Measurements from ENCODE around the gene PMPCA. TPM values are rescaled to one million over a fixed set of nuclear protein-coding genes. Genes with fewer than 3 reads are reported as not detected.

The PMPCA gene
- total RNA-seq, 2 experiments from 2014 or later = 69.2 to 73.7 TPM

DNA sequence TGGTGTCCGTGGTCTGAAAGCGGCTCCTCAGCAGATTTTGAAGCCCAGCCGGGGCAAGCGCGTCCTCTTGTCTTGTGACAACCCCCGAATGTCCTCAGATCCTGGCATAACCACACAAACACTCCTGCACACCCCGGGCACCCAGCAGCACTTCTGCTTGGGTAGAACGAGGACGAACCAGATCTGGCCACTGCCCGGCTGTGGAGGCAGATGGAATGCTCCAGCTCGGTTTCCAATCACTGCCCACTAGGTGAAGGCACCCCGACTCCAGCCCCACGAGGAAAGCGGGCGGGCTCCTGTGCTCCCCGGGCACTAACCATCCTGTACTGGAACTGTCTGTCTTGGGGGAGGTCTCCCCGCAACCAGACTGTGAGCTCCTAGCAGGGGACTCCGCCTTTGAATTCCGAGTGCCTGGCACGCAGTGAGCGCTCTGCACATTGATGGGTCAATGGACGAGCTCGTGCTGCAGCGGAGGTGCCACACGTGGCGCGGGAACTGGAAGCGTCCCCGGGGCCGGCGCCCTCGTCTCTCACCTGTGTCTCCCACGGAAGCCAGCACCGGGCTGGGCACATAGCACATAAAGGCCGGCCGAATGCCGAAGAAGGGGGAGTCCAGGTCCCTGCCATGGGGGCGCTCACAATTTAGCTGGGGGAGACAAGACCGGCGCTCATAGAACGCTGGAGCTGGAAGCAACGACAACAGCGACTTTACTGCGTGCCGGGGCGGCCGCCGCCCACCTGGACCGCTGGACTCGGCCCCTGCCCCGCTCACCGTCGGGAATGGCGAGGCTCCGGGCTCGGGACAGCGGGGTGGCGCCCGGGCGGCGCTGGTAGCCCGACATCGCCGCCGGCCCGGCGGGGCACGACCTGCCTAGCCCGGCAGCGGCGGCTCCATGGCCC is 652 bp upstream of the PMPCA start:
- peaks cover 64% of the 10 kb centered on the region for H3K36me3 Mint-ChIP-seq (ENCODE audit: low read depth)
- no peaks in the 10 kb centered on the region for H3K27me3 Mint-ChIP-seq (ENCODE audit: low read depth)
- H3K4me3 Mint-ChIP-seq = peak overlapping the region; percentile 88
- CTCF ChIA-PET = interaction anchor here (0.6 to 2.1 kb wide), 5 partner anchors 9 to 493 kb away, joined by 3 to 8 read pairs (median 4); partner anchors contain the start of gene INPP5E
- DNase-seq = peak; percentile 51
- H3K27ac Mint-ChIP-seq = peak overlapping the region; percentile 95
- intact Hi-C loops (cut with micrococcal nuclease) = loop anchor here (1.0 to 5.0 kb wide), 2 partner anchors 10 to 832 kb away; partner anchors contain the start of genes SNAPC4 and TUBB4B
- no peaks in the 10 kb centered on the region for H3K9me3 Mint-ChIP-seq
- H3K4me1 Mint-ChIP-seq (ENCODE audit: low read depth) = peaks cover 64% of the 10 kb centered on the region

DNA sequence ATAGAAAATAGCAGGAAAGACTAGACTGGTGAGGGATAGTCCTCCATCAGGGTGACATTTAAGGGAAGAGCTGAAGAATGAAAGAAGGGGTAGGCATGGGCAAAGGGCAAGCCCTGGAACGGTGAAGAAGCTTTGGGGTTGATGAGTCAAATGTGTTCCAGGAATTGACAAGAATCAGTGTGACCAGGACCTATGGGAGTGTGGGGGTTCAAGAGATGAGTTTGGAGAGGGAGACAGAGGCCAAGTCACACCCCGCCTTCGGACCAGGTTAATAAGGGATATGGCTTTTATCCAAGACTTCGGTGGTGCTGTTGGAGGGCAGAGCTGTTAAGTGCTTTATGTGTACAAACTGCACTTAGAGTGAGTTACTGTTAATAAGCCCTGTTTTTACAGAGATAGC is 920 bp downstream of the PMPCA start:
- peaks cover 54% of the 10 kb centered on the region for H3K4me1 Mint-ChIP-seq (ENCODE audit: low read depth)
- CTCF ChIA-PET = interaction anchor here (0.9 kb wide), 2 partner anchors 11 to 29 kb away, joined by 3 read pairs; no protein-coding TSS in a partner anchor
- H3K4me3 Mint-ChIP-seq = peak overlapping the region; percentile 90
- intact Hi-C loops (cut with micrococcal nuclease) = loop anchor here (5.0 kb wide), 1 partner anchor 831 kb away; the partner anchor contains the start of gene TUBB4B
- DNase-seq = no peak
- no peaks in the 10 kb centered on the region for H3K27me3 Mint-ChIP-seq (ENCODE audit: low read depth)
- H3K36me3 Mint-ChIP-seq (ENCODE audit: low read depth) = peaks cover 53% of the 10 kb centered on the region
- H3K27ac Mint-ChIP-seq = peak overlapping the region; percentile 88
- no peaks in the 10 kb centered on the region for H3K9me3 Mint-ChIP-seq

GRCh38 chr9:136412962-136413361 is 2.5 kb downstream of the PMPCA start:
- intact Hi-C loops (cut with micrococcal nuclease) = loop anchor here (5.0 kb wide), 1 partner anchor 829 kb away; the partner anchor contains the start of gene TUBB4B
- Mint-ChIP-seq H3K36me3 (ENCODE audit: low read depth) (peaks cover 50% of the 10 kb centered on the region), H3K9me3 (no peaks in the 10 kb centered on the region), H3K27ac (no peak overlapping the region), H3K4me1 (ENCODE audit: low read depth) (peaks cover 40% of the 10 kb centered on the region), H3K27me3 (ENCODE audit: low read depth) (no peaks in the 10 kb centered on the region), H3K4me3 (no peak overlapping the region)
- CTCF ChIA-PET = no interaction called here
- DNase-seq = no peak

DNA sequence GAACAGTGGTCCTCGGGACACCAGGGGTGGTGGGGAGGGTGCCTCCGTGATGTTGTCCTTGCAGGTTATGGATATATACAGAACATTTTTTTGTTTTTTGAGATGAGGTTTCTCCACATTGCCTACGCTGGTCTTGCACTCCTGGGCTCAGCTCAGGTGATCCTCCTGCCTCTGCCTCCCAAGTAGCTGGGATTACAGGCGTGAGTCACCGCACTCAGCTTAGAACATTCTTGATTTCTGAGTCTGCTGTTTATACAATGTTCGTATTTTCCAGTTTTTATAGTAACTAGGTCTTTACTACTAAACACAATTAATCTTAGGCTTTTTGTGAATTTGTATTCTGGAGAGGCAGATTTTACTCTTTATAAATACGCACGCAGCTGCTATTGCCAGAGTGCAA is 6.0 kb downstream of the PMPCA start:
- DNase-seq = no peak
- H3K27ac Mint-ChIP-seq = no peak overlapping the region
- H3K4me3 Mint-ChIP-seq = no peak overlapping the region
- H3K4me1 Mint-ChIP-seq (ENCODE audit: low read depth) = peaks cover 15% of the 10 kb centered on the region
- no peaks in the 10 kb centered on the region for H3K27me3 Mint-ChIP-seq (ENCODE audit: low read depth)
- peaks cover 41% of the 10 kb centered on the region for H3K36me3 Mint-ChIP-seq (ENCODE audit: low read depth)
- CTCF ChIA-PET = no interaction called here
- intact Hi-C loops (cut with micrococcal nuclease) = no loop called here
- H3K9me3 Mint-ChIP-seq = no peaks in the 10 kb centered on the region

GRCh38 chr9:136416914-136417313 is 6.5 kb downstream of the PMPCA start:
- intact Hi-C loops (cut with micrococcal nuclease) = no loop called here
- no peak for DNase-seq
- no peaks in the 10 kb centered on the region for H3K27me3 Mint-ChIP-seq (ENCODE audit: low read depth)
- peaks cover 39% of the 10 kb centered on the region for H3K36me3 Mint-ChIP-seq (ENCODE audit: low read depth)
- H3K9me3 Mint-ChIP-seq = no peaks in the 10 kb centered on the region
- no peak overlapping the region for H3K4me3 Mint-ChIP-seq
- CTCF ChIA-PET = no interaction called here
- H3K4me1 Mint-ChIP-seq (ENCODE audit: low read depth) = peaks cover 10% of the 10 kb centered on the region
- H3K27ac Mint-ChIP-seq = no peak overlapping the region

DNA sequence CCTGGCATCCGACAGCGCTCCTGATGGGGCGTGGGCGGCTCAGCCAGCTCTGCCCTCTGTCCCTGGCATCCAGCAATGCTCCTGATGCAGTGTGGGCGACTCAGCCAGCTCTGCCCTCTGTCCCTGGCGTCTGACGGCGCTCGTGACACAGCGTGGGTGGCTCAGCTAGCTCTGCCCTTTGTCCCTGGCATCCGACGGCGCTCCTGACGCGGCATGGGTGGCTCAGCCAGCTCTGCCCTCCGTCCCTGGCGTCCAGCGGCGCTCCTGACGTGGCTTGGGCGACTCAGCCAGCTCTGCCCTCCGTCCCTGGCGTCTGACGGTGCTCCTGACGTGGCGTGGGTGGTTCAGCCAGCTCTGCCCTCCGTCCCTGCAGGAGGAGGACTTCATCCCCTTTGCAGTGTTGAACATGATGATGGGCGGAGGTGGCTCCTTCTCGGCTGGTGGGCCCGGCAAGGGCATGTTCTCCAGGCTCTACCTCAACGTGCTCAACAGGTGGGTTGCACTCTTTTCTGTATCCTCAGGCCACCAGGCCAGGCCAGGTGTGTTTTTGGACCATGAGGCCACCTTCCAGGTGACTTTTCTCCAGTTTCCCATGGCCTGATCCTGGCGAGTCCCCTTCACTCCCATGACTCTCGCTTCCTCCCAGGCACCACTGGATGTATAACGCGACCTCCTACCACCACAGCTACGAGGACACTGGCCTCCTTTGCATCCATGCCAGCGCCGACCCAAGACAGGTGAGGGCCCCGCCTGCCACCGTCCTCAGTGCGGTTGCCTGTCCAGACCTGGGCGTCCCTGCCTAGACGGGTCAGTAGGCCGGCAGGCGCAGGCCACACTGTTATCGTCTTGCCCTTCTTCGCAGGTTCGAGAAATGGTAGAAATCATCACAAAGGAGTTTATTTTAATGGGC is 8.0 kb downstream of the PMPCA start:
- intact Hi-C loops (cut with micrococcal nuclease) = no loop called here
- Mint-ChIP-seq H3K27ac (no peak overlapping the region), H3K9me3 (no peaks in the 10 kb centered on the region), H3K27me3 (ENCODE audit: low read depth) (no peaks in the 10 kb centered on the region), H3K4me3 (no peak overlapping the region), H3K4me1 (ENCODE audit: low read depth) (no peaks in the 10 kb centered on the region), H3K36me3 (ENCODE audit: low read depth) (peaks cover 33% of the 10 kb centered on the region)
- CTCF ChIA-PET = no interaction called here
- no peak for DNase-seq

DNA sequence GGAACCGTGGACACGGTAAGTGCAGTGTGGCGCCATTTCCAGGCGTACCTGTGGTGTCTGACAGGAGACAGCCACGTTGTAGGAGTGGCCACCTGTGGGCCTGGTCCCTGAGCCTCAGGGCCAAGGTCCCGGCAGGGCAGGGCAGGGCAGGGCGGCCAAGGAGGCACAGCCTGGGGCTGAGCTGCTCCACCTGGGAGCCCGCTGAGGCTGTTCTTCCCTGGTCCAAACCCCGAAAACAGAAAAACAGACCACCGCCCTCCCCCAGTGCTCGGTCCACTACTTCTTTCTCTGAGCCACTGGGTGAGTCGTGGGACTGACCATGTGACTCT is 8.6 kb downstream of the PMPCA start:
- Mint-ChIP-seq H3K4me3 (no peak overlapping the region), H3K27ac (no peak overlapping the region), H3K27me3 (ENCODE audit: low read depth) (no peaks in the 10 kb centered on the region), H3K9me3 (no peaks in the 10 kb centered on the region), H3K36me3 (ENCODE audit: low read depth) (peaks cover 29% of the 10 kb centered on the region), H3K4me1 (ENCODE audit: low read depth) (no peaks in the 10 kb centered on the region)
- intact Hi-C loops (cut with micrococcal nuclease) = no loop called here
- no peak for DNase-seq
- CTCF ChIA-PET = no interaction called here

- CTCF ChIA-PET = no interaction called here
- Mint-ChIP-seq H3K27me3 (ENCODE audit: low read depth) (no peaks in the 10 kb centered on the region), H3K4me1 (ENCODE audit: low read depth) (no peaks in the 10 kb centered on the region), H3K9me3 (no peaks in the 10 kb centered on the region), H3K36me3 (ENCODE audit: low read depth) (peaks cover 28% of the 10 kb centered on the region), H3K4me3 (no peak overlapping the region), H3K27ac (no peak overlapping the region)
- intact Hi-C loops (cut with micrococcal nuclease) = loop anchor here (5.0 kb wide), 1 partner anchor 56 kb away; no protein-coding TSS in a partner anchor
- no peak for DNase-seq
These were observed 11.3 kb downstream of the PMPCA start for GRCh38 chr9:136421791-136422190.

GRCh38 chr9:136422876-136423275 is 12.4 kb downstream of the PMPCA start:
- no peaks in the 10 kb centered on the region for H3K27me3 Mint-ChIP-seq (ENCODE audit: low read depth)
- intact Hi-C loops (cut with micrococcal nuclease) = loop anchor here (5.0 kb wide), 1 partner anchor 54 kb away; no protein-coding TSS in a partner anchor
- CTCF ChIA-PET = no interaction called here
- H3K36me3 Mint-ChIP-seq (ENCODE audit: low read depth) = peaks cover 24% of the 10 kb centered on the region
- H3K27ac Mint-ChIP-seq = no peak overlapping the region
- no peaks in the 10 kb centered on the region for H3K9me3 Mint-ChIP-seq
- no peak for DNase-seq
- no peak overlapping the region for H3K4me3 Mint-ChIP-seq
- no peaks in the 10 kb centered on the region for H3K4me1 Mint-ChIP-seq (ENCODE audit: low read depth)

- intact Hi-C loops (cut with micrococcal nuclease) = loop anchor here (5.0 kb wide), 1 partner anchor 54 kb away; no protein-coding TSS in a partner anchor
- no peaks in the 10 kb centered on the region for H3K4me1 Mint-ChIP-seq (ENCODE audit: low read depth)
- DNase-seq = no peak
- peaks cover 23% of the 10 kb centered on the region for H3K36me3 Mint-ChIP-seq (ENCODE audit: low read depth)
- H3K27ac Mint-ChIP-seq = no peak overlapping the region
- H3K9me3 Mint-ChIP-seq = no peaks in the 10 kb centered on the region
- no peak overlapping the region for H3K4me3 Mint-ChIP-seq
- CTCF ChIA-PET = no interaction called here
- H3K27me3 Mint-ChIP-seq (ENCODE audit: low read depth) = no peaks in the 10 kb centered on the region
These were observed 13.1 kb downstream of the PMPCA start for GRCh38 chr9:136423432-136424146.

GRCh38 chr9:136424750-136425362 is 14.4 kb downstream of the PMPCA start:
- CTCF ChIA-PET = interaction anchor here (2.0 kb wide), 1 partner anchor 15 kb away, joined by 5 read pairs; no protein-coding TSS in a partner anchor
- intact Hi-C loops (cut with micrococcal nuclease) = loop anchor here (5.0 kb wide), 1 partner anchor 52 kb away; no protein-coding TSS in a partner anchor
- Mint-ChIP-seq H3K27ac (no peak overlapping the region), H3K36me3 (ENCODE audit: low read depth) (peaks cover 18% of the 10 kb centered on the region), H3K4me1 (ENCODE audit: low read depth) (no peaks in the 10 kb centered on the region), H3K4me3 (no peak overlapping the region), H3K9me3 (no peaks in the 10 kb centered on the region), H3K27me3 (ENCODE audit: low read depth) (no peaks in the 10 kb centered on the region)
- no peak for DNase-seq
